Measurements from ENCODE around the gene LGI2.
"Not testable (repeated sequence)": the region's sequence is repeated elsewhere in the genome, so short reads cannot be mapped to it uniquely, and the experiment has no call there.

Gene LGI2

DNA sequence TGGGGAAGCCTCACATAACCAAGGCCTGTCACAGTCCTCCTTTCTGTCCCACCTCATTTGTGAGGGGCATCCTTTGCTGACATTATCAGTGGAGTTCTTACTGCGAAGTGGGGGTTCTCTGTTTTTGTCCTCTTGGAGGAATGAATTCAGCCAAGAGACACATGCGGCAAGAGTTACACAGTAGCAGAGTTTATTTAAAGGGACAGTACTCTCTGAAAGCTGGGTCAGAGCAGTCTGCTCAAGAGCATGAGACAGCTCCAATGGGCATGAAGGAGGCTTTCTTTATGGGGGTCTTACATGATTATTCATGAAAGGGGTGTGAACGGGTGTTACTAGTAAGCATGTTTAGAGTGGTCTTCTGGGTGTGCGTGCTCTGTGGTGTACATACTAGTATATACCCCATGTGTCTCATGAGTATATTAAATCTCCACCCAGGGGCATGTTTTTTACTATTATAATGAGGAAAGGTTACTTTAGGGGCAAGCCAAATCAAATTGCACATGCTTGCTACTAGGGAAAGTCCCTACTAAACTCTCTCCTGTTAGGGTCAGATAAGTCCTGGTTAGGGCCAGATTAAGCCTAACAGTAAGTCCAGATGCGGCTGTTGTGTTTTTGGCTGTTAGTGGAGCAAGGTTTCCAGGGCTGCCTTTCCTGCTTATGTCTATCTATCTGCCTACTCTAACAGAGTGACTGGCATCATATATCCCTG, 19.8 kb upstream of the LGI2 start:
- DNase-seq: no peak

DNA sequence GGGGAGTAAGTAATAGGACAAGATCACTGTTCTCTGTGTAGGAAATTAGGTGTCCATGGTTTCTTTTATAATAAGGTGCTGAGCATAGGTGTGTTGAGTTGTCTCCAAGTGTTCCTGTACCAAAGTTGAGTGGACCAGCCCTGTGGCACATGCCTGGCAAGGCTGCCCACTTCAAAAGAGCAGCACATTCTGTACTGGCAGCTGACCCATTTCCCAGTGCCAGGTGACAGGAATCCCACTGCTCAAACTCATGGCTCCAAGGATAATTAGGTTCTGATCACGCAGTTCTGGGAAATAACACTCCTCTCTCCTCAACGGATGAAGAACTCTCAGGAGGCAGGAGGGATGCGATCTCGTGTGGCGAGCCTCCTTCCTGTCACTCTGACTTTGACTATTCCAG, 12.8 kb upstream of the LGI2 start:
- no peak for DNase-seq

GRCh38 chr4:25033526-25033925, 2.8 kb upstream of the LGI2 start:
- no peak for DNase-seq

DNA sequence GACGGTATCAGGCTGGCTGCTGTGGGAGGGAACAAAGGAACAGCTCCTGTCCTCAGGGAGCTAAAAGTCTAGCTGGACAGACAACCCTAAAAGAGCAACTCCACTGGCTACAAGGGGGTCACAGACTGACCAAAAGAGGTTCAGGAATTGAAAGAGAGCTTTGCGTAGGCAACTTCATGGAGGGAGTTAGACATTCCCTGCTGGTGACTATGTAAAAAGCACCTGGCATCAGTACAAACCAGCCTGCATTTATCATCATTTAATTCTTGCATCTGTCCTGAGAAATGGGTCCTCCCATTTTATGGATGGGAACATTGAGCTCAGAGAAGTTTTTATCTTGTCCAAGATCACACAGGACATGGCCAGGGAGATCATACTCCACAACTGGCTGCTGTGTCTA, 1.4 kb upstream of the LGI2 start:
- DNase-seq: no peak

GRCh38 chr4:25031077-25031621, 403 bp upstream of the LGI2 start:
- DNase-seq: peak; percentile 18

- DNase-seq: no peak
These were observed 1.1 kb downstream of the LGI2 start for GRCh38 chr4:25029479-25030276.

DNA sequence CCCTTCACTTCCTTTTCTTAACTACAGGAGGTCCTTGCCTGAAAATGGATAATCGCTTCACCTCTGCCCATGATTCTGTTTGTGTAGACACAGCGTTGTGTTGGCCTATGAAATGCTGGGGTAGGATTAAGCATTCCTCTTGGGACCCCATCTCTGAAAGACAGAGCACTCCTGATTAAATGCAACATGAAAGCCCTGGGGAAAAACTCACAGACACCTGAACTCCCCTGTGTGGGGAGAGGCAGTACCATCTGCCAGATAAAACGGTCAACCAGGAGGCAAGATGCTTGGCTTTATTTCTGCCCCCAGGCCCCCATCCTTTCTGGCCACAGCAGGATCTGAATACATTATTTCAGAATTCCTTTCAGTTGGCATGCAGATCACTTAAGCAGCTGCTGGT, 1.9 kb downstream of the LGI2 start:
- DNase-seq: no peak

DNA sequence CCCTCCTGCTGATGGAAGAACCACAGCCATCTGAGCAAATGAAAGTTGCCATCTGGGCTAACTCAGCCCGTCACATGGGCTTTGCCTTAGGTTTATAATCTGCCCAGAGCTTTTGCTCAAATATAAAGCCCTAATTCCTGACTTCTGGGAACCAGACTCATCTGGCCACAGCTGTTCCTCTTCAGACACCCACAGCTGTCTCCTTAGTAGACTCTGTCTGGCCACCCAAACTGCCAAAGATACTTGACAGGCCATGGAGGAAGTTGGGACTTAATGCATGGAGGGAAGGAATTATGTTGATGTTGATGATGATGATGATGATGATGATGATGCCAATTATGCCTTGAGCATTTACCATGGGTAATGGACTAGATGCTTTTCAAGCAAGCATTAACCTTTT, 8.0 kb downstream of the LGI2 start:
- no peak for DNase-seq

- no peak for DNase-seq
These were observed 9.5 kb downstream of the LGI2 start for GRCh38 chr4:25021216-25021615.

DNA sequence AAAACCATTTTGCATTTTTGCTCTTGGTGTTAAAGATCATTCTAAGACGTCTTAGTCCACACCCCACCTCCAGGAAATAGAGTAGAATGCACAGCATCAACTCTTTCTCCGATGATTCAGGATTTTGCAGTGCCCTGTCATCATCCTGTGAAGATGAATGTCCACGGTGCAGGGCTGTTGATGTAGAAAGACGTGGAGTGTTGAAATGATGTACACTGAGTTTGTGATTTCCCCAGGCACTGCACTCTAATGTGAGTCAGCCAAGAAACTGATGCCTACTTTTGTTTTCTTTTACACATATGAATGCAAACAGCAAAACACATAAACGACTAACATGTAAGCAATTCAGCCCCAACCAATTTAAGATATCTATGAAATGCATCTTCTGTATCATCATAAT, 10.5 kb downstream of the LGI2 start:
- DNase-seq: peak; percentile 75

DNA sequence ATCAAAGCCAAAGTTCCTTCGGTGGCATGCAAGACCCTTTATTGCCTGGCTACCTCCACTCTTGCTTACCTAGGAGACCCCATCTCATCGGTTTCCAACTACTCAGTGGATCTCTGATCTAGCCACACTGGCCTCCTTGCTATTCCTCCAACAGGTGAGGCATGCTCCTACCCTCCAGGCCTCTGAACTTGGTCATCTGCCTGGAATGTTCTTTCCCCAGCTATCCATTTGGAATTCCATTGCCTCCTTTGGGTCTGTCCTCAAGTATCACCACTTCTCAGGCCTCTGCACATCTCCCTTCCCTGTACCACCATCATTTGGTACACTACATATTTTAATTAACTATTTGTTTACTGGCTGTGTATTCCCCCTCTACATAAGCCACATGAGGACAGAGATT, 11.2 kb downstream of the LGI2 start:
- DNase-seq: no peak

DNA sequence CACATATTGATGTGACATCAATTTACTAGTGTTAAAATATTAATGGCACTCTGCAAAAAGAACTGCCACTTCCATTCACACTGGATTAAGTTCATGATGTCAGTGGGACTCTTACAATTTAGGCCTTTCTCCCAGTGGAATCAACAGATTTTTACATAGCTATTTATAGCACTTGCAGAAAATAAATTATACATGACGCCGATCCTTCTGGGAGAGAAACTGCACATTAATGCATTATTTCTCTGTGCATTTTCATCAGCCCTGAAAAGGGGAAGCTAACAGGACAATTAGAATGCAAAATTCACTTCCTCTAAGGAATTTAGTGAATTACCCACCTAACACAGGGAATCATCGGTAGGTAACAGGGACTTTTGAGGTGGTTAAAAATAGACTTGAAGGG, 15.7 kb downstream of the LGI2 start:
- no peak for DNase-seq

GRCh38 chr4:25014662-25014983, 16.1 kb downstream of the LGI2 start:
- DNase-seq: not testable (repeated sequence)

DNA sequence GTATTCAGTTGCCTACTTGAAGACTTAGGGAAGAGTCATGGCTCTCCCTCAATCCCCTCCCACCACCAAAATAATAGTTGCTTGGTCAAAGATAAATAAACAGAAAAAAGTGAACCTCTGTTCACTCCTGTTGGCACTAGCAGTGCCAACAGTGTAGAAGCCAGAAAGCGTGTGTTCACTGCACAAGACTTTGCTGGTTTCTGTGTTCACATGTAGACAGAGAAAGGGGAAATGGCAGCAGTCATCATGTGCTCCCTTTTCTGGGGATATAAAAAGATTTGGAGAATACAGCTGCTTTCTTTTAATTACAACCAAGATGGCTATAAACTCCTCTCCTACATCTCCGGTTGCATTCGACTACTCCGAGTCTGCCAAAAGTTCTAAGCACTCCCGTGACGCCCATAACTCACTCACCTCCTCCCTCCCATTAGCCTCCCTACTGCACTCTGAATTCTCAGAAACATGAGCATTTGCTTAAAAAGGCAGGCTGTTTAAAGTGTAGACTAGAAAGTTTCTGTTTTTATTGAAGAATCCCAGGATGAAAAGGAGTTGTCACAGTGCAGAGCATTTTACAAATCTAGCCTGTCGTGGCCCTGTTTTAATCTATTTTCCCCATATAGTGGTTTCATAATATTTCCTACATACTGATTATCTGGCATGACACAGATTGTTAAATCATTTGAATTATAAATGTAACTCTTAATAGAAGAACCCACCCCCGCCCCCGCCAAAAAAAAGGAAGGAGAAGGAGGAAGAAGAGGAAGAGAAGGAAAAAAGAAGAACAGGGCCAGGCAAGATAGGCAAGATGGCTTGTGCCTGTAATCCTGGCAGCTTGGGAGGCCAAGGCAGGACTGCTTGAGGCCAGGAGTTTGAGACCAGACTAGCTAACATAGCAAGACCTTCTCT, 16.7 kb downstream of the LGI2 start:
- no peak for DNase-seq

- no peak for DNase-seq
These were observed 18.1 kb downstream of the LGI2 start for GRCh38 chr4:25012655-25013054.

DNA sequence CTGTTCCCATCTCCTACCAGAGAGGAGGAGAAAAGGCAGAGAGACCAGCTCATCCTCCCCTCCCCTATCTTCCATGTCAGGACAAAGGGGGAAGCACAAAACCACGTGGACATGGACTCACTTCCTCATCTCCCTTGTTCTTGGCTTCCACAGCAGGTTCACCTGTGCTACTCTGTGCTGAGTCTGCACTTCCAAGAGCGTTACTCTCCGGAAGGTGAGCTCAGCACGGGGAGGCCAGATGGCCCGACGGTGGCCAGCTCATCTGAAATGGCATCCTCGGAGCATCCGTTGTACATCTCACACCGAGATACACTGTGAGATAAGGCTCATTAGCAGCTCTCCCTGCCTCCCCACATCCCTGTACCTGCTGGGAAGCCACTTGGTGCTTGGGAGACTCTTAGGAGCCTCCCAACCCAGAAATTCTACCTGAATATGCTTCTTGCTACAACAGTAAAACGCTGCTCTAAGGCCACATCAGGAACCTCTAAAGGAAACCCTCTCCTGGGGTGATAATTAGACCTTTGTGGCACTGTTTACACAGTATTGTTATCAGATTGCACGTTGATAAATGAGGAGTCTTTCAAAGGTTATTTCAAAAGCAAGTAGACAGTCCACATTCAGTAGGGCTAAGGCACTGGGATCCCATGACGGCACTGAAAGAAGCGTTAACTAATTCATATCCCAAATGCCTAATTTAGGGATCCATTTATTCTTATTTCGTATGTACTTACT, 19.4 kb downstream of the LGI2 start:
- no peak for DNase-seq

GRCh38 chr4:25007598-25007997, 23.1 kb downstream of the LGI2 start:
- no peak for DNase-seq

GRCh38 chr4:25002681-25003080, 28.1 kb downstream of the LGI2 start:
- no peak for DNase-seq

DNA sequence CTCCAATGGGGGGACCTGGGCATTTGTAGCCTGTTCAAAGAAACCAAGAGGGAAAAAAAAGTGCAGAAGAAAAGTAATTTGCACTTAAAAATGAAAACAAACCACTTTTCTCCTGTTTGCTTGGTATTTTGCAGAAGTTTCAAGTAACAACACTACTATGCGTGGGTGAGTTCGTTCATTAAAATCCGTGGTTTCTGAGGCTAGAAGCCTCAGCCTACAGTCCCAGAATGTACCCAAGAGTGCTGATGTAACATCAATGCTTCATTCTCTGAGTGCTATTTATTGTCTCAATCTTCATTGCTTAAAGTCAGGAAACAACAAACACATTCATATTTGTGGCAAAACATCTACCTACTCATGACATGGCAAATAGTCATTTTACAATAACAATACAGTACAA, 29.2 kb downstream of the LGI2 start:
- no peak for DNase-seq

DNA sequence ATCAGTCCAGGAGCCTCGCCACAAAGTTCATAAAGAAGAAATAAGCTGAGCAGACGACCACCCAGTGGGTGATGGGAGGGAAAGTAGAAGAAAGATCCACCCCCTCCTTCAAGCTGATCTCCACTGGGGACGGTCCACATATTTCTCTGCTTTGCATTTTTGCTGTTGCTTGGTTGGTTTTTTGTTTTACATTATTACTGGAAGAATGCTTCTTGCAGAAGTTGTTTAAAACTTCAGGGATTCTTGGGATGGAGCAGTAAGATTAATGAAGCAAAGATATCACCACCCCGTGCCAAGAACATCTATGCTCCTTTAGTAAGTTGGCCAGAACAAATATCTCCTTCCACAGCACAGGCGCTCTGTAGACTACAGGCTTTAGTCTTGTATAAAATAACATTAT, 30.1 kb downstream of the LGI2 start:
- no peak for DNase-seq

DNA sequence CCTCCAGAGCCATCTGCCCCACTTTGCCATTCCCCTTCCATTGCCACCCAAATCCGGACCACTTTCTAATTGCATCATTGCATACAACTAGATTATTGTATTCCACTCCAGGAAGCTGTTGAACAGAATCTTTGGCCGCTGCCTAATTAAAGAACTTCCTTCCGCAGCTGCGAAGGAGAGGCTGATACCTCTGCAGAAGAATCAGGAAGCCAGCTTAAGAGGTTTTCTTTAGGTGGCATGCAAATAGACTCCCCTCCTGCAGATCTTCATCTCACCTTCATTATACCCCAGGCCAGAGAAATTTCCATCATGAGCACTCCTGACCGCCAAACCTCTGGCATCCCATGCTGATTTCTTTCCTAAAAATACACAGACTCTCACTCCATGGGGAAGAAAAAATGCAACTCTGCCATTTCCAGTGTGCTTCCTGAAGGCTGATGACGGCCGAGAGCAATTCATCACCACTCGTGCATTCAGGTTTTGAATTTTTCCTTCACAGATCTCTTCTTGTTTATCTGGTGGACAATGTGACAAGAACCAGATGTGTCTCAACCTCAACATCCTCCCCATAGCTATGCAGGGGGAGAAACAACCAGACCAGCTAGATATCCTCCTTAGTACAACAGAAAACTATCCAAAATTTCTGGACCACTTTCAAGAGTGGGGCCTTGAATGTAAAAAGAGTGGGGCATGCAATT, 31.2 kb downstream of the LGI2 start:
- DNase-seq: no peak

- DNase-seq: no peak
These were observed 35.3 kb downstream of the LGI2 start for GRCh38 chr4:24995346-24995919.

All from EL (cell line).